Ammon's horn (tissue), 1 donor: Measurements from ENCODE around the gene DUS2.
"Not testable (repeated sequence)": the region's sequence is repeated elsewhere in the genome, so short reads cannot be mapped to it uniquely, and the experiment has no call there.

ENCODE experiments used
- DNase-seq: peaks from one replicate; pipeline ENCODE4 v3.0.0-alpha.2; 2016; ENCODE audit warnings: low spot score

The DUS2 gene

DNA sequence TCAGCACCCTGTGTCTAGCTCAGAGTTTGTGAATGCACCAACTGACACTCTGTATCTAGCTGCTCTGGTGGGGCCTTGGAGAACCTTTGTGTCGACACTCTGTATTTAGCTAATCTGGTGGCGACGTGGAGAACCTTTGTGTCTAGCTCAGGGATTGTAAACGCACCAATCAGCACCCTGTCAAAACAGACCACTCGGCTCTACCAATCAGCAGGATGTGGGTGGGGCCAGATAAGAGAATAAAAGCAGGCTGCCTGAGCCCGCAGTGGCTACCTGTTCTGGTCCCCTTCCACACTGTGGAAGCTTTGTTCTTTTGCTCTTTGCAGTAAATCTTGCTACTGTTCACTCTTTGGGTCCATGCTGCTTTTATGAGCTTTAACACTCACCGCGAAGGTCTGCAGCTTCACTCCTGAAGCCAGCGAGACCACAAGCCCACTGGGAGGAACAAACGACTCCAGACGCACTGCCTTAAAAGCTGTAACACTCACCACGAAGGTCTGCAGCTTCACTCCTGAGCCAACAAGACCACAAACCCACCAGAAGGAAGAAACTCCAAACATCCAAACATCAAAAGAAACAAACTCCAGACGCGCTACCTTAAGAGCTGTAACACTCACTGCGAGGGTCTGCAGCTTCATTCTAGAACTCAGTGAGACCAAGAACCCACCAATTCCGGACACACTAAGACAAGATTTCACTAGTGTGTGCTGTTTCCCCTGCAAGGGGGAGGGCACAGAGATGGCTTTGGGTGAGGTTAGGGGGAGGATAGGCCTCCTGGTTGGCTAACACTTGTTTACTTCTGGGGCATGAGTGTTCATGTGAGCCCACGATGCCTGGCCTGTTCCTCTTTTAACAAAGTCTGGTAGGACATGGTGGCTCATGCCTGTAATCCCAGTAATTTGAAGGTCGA, 24.1 kb upstream of the DUS2 start, which contains the start of gene DPEP2:
Gene DPEP2, minus strand, starts transcription at position 706 of the 910 bp plus-strand sequence. CDS start 6,272 bp downstream, outside the sequence.
- DNase-seq: peak; percentile 69

DNA sequence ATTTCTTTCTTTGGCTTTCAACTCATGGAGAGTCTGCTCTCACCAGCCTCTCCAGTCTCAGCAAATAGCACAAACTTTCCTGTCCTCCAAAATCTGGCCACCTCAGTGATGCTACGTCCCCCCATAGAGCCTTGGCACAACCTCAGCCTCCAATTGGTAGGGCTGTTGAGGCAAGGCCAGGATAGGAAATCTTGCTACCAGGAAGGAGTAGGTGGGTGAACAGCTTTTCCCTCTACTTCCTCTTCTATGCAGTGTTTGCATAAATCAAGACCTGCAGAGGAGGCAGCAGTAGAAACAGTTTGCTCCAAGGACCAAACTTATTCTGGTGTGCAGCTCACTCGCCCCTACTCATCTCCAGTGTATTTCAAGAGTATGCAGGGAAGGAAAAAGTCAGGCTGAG, 23.1 kb upstream of the DUS2 start:
- DNase-seq: no peak

DNA sequence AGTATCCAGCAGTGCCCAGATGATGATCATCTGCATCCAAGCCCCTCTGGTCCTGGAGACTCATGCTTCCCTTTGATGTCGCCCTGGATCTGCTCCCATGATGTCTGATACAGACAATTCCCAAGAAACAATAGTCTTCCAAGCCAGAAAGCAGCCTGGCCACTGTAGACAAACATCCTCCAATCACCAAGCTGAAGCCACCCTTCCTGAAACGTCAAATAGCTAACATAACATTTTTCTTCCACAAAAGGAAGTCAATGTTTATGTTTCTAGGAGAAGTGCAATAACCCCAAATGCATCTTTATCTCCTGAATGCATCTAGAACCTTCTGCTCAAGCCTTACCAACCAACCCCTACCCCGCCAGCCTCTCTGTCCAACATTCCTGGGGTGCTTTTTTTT, 22.6 kb upstream of the DUS2 start:
- no peak for DNase-seq

DNA sequence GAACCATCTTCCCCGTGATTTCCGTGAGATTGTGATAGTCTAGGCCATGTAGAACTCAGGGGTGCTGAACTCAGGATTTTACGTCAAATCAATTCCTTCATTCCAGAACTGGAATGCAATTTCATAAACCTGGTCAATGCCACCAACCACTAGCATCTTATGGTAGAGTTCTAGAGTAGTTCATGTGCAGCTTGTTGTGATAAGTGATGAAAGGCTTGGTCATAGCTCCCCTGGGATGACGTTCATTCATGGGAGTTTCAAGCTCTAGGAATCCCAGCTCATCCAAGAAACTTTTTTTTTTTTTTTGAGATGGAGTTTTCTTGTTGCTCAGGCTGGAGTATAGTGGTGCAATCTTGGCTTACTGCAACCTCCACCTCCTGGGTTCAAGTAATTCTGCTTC, 20.1 kb upstream of the DUS2 start:
- no peak for DNase-seq

DNA sequence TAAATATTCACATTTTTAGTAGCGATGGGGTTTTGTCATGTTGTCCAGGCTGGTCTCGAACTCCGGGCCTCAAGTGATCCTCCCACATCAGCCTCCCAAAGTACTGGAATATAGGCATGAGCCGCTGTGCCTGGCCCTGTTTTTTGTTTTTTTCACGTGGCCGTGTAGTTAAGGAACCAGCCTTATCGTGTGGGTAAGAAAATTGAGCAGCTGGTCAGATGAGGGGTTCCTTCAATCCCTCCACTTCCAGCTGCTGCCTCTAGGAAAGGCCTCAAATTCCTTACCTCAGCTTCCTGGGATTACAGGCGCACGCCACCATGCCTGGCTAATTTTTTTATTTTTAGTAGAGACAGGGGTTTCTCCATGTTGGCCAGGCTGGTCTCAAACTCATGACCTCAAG, 17.9 kb upstream of the DUS2 start:
- DNase-seq: no peak

DNA sequence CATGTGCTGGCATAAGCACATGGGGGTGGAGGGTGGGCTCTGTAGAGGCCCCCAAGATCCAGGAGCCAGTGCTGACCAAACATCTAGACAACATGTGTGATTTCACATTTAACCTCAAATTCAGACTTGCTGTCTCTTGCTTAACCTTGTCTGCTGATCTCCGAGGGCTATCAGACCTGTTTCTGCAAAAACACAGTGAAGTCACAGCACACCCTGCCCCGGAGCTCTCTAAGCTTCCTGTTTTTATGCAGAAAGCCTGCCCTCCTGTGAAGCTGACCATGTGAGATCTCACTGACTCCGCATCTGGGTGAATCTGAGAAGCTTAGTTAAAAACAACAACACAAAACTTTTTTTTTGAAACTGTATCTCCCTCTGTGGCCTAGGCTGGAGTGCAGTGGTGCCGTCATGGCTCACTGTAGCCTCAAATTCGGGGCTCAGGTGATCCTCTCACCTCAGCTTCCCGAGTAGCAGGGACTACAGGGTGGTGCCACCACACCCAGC, 17.2 kb upstream of the DUS2 start:
- DNase-seq: peak; percentile 48

DNA sequence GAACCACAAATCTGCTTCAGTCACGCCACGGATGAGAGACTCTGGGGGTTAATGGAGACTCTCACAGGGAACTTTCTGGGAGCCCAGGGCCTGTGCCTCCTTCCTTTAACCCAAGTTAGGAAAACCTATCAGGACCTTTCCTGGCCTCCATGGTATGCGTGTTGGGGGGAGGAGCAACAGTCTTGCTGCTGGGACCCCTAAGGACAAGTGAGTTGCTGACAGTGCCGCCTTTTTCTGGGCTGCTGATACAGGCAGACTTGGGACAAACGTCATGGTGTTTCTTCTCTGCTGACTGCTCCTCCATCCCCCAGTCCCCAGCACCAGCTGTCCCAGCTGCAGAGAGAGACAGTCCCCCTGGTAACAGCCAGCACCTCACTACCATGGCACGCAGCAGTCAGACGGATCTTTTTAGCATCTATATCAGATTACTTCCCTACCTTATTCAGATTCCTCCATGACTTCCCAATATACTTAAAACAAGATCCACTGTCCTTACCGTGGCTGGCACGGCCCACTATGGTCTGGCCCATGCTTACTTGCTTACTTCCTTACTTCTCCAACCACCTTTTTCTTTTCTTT, 13.8 kb upstream of the DUS2 start:
- DNase-seq: no peak

DNA sequence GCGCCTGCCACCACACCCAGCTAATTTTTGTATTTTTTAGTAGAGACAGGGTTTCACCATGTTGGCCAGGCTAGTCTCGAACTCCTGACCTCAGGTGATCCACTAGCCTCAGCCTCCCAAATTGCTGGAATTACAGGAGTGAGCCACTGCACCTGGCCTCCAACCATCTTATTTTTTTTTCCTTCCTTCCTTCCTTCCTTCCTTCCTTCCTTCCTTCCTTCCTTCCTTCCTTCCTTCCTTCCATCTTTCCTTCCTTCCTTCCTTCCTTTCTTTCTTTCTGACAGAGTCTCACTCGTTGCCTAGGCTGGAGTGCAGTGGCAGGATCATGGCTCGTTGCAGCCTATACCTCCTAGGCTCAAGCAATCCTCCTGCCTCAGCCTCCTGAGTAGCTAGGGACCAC, 13.2 kb upstream of the DUS2 start:
- DNase-seq: not testable (repeated sequence)

DNA sequence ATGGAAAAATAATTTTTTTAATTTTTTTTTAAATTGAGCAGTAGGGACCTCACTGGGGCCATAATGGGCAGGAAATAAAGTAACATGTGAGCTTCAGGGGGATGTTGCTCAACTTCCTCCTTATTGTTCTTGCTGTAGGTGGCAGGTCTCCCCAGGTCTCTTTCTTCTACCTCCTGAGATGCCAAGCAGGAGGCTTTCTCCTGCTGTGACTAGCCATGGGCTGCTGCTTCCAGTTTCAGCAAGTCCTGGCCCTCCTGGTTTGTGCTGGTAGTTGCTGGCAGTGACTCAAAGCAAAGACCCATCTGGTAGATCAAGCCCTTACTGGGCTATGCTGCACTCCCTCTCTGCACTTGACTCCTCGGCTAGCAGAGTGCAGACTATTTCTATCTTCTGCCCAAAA, 9.6 kb upstream of the DUS2 start:
- DNase-seq: no peak

DNA sequence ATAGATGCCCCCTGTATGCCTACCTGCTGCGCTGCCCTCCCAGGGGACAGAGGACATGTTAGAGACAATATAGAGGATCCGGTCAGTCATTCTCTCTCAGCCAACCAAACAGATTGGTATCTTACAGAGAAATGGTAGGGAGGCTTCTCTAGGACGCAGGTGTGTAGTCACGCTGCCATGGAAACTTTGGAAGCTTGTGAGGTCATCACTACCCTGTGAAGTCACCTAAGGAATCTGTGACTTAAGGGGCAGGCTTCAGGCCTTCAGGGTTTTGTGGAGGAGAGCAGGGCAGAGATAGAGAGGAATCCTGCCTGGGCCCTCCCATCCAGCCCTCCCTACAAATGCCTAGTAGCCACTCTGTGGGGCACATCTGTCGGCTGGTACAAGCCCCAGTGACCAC, 7.4 kb upstream of the DUS2 start, which contains the start of gene DPEP2NB:
Gene DPEP2NB, minus strand, starts transcription at position 231 of the 400 bp plus-strand sequence. Its CDS starts 141 bp downstream, at position 90.
- DNase-seq: no peak

DNA sequence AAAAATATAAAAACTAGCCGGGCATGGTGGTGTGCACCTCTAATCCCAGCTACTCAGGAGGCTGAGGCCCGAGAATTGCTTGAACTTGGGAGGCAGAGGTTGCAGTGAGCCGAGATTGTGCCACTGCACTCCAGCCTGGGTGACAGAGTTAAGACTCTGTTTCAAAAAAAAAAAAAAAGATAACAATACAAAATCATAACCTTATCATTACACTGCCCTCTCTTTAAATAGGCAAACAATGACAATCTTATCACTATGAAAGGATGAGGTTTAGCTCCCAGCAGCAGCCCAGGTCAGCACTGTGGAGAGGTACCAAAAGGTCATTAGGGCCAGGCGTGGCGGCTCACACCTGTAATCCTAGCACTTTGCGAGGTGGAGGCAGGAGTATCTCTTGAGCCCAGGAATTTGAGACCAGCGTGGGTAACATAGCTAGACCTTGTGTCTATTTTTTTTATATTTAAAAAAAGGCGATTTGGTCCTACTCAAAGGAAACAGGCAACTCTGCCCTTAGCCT, 3.9 kb upstream of the DUS2 start:
- no peak for DNase-seq

DNA sequence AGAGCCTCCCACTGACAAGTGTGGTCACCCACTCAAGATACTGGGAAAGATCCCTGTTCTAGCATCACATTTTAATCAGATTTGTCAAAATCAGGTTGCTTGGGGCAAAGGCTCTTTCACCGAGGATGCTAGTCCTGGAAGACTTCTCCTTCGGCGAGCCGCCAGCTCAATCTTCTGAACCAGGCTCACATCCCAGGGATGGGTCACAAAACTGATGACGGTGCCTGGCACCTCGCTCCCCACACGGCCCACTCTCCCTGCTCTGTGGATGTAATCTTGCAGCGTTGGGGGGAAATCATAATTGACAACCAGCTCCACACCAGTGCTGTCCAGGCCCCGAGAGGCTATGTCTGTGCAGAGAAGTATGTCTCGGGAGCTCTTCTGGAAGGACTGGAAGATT, 1.6 kb upstream of the DUS2 start:
- no peak for DNase-seq

DNA sequence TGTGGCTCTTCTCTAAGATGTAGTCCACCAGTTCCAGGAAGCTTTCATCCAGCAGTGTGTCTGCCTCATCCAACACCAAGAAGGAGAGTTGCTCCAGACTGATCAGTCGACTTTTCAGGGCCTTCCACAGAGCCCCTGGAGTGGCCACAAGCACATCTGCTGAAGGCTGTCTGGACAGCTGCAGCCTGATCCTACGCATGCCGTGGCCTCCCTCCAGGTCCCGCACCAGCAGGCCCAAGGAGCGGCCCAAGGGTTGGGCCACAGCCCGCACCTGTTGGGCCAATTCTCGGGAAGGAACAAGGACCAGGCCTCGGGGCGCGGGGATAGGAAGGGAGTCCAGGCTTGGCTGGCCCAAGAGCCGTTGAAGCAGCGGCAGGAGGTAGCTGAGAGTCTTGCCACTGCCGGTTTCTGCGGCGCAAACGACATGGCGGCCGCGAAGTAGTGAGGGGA, 781 bp upstream of the DUS2 start:
- no peak for DNase-seq

DNA sequence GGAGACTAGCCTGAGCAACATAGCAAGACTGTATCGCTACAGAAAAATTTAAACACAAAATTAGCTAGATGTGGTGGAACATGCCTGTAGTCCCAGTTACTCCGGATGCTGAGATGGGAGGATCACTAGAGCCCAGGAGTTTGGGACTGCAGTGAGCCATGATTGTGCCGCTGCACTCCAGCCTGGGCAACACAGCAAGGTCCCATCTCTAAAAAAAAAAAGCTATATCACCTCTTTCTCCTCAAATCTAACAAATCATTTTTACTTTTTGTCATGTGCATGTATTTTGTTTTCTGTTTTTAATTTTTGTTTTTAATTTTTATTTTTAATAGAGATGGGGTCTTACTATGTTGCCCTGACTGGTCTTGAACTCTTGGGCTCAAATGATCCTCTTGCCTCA, 5.9 kb downstream of the DUS2 start:
- no peak for DNase-seq

DNA sequence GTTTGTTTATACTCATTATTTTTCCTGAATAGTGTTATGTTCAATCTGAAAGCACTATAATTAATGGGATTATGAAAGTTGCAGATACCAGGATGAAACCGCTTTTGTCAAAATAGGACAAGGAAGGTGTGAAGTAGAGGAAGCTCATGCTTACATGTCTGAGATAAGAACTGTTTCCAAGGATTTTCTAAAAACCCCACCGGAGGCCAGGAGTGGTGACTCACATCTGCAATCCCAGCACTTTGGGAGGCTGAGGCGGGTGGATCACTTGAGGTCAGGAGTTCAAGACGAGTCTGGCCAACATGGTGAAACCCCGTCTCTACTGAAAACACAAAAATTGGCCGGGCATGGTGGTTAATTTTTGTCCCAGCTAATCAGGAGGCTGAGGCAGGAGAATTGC, 7.0 kb downstream of the DUS2 start:
- not testable (repeated sequence) for DNase-seq

DNA sequence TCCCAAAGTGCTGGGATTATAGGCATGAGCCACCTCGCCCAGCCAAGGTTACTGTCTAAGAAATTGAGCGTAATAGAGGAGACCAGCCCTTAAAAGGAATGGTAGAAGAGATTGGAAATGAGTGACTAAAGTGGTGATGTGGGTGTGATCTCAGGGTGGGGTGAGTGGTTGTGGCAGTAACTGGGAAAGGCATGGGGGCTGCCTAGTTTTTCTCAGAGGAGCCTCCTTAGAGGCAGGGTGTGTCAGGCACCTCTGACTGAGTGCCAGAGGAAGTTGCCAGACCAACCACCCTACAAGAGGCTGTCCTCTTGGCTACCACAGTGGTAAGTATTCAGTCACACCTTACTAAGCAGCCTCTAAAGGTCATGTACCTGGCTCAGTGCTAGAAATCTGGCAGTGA, 8.9 kb downstream of the DUS2 start:
- no peak for DNase-seq

DNA sequence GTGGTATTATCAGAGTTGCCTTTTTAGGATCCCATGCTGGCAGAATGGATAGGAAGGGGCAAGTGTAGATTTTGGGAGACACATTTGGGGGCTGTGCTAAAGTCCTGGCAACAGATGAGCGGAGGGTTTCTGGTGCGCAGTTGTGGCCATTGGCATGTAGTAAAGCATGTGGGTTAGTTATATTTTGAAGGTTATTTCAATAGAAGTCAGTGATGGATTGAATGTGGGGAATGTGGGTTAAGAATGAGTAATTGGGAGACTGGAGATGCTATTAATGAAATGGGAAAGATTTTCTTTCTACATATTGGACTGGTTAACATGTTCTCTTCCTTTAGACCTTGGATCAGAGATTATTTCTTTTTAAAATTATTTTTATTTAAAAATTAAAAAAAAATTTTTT, 10.0 kb downstream of the DUS2 start:
- DNase-seq: no peak

DNA sequence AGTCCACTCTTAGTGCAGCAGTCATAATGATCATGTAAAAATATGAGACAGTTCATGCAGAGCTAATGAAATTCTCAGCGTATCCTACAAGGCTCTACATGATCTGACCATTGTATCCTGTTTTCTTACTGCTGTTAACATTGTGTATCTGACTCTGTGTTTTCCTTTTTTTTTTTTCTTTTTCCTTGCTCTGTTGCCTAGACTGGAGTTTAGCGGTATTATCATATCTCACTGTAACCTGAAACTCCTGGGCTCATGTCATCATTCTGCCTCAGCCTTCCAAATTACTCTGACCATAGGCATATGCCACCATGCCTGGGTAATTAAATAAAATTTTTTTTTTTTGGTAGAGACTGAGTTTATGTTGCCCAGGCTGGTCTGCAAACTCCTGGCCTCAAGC, 12.1 kb downstream of the DUS2 start:
- DNase-seq: no peak

DNA sequence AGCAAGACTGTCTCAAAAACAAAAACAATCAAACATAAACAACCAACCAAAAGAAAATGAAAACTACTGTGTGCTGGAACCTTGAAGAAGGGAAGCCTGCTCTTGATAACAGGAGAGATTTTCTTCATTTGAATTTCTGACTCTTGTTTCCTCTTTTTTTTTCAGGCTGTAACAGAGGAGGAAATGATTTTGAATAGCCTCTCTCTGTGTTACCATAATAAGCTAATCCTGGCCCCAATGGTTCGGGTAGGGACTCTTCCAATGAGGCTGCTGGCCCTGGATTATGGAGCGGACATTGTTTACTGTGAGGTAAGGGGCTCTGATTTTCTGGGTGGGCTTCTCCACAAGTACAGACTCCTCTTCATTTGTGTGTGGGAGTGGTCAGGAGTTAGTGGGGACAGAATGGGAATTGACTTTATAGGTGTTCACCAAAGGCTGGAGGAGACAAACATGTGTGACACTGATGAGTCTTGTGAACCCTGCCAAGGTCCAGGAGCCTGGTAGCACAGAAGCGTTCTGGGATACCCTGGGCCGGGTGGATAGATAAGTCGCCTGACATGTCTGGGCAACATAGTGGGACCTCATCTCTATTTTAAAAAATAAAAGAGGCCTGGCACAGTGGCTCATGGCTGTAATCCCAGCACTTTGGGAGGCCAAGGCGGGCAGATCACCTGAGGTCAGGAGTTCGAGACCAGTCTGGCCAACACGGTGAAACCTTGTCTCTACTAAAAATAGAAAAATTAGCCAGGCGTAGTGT, 14.9 kb downstream of the DUS2 start:
- DNase-seq: no peak

DNA sequence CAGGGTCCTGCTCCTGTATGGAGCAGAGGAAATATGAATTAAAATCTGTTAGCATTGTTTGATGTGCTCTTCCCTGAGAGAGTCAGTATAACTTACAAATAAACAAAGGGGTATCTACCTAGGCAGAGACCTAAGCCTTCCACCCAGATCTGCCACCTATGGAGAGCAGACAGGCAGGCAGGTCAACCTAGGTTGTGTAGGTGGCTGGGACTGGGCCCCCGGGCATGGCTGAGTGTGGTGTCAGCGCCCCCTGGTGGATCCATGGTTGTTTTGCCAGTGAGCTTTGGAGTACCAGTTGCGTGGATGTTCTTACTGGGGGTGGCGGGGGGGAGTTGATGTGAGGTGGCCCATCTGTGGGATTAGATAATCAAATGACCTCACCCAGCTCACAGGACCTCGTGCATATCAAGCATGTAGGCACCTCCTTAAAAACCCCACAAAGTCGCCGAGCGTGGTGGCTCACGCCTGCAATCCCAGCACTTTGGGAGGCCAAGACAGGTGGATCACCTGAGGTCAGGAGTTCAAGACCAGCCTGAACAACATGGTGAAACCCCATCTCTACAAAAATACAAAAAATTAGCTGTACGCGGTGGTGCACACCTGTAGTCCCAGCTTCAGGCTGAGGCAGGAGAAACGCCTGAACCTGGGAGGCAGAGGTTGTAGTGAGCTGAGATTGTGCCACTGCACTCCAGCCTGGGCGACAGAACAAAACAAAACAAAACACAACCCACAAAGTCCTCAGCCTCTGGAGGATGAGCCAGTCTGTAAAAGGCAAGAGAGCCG, 17.6 kb downstream of the DUS2 start:
- DNase-seq: peak; percentile 86

DNA sequence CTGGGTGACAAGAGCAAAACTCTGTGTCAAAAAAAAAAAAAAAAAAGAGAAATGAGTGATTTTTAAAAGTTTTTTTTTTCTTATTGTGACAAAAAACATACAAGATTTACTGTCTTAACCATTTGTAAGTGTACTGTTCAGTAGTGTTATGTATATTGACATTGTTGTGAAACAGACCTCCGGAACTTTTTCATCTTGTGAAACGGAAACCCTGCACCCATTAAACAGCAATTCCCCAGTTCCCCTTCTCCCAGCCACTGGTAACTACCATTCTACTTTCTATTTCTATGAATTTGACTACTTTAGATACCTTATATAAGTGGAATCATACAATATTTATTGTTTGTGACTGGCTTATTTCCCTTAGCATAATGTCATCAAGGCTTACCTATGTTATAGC, 18.7 kb downstream of the DUS2 start:
- DNase-seq: no peak
